Endothelial cell of umbilical vein (primary cell): ENCODE results near the gene KCNJ12. TPM values are rescaled to one million over a fixed set of nuclear protein-coding genes. Genes with fewer than 3 reads are reported as not detected.

Source experiments
- BruUV-seq: library from RNA; stranded (reverse); fragments of 400-500 nt; replicated peaks from 2 replicates; lab custom pipeline; 2021; lab: Mats Ljungman, UMichigan
- CTCF ChIA-PET: fragments of 300-600, 350-600 bp; sonication (Branson Sonifier 250); formaldehyde crosslinking; loops from one replicate; lab custom pipeline; 2021; ENCODE audit warnings: antibody characterized with exemption, inconsistent platforms; lab: Charles Lee
- POLR2A ChIA-PET: fragments of 300-600, 350-600 bp; sonication (Branson Sonifier 250); formaldehyde crosslinking; loops from one replicate; lab custom pipeline; 2021; ENCODE audit warnings: antibody characterized with exemption, inconsistent platforms; lab: Charles Lee
- DNase-seq: peaks from one replicate; pipeline ENCODE4 v3.0.0-alpha.2; 2011; ENCODE audit warnings: low read depth, low spot score
- FAIRE-seq: peaks from 2 replicates; lab custom pipeline; 2011; peaks lifted over from hg19 to GRCh38; lab: Jason Lieb, UNC
- H2AFZ ChIP-seq: 2 replicates; pipeline ENCODE4 v1.6.0; 2012; ENCODE audit warnings: low read depth, low read length, control low read depth, inconsistent platforms
- H3K27ac ChIP-seq: 2 replicates; pipeline ENCODE4 v1.5.1; 2011; ENCODE audit warnings: low read depth, mild to moderate bottlenecking, control low read depth, low read length, moderate library complexity; ENCODE audit not compliant: insufficient read depth
- H3K27me3 ChIP-seq, 2 experiments: 2 replicates each; pipeline versions ENCODE4 v1.6.0 to v1.6.1; 2011; ENCODE audit warnings: low read length in 2 of 2, mixed read lengths in 1 of 2; ENCODE audit not compliant: control insufficient read depth in 2 of 2, insufficient read depth in 2 of 2
- H3K36me3 ChIP-seq, 2 experiments: 2 replicates in 1 of 2; 3 replicates in 1 of 2; pipeline ENCODE4 v1.5.1; 2011; ENCODE audit warnings: low read length in 2 of 2, mild to moderate bottlenecking in 1 of 2, moderate library complexity in 1 of 2; ENCODE audit not compliant: control insufficient read depth in 2 of 2, insufficient read depth in 2 of 2; ENCODE audit errors: extremely low read depth in 1 of 2
- H3K4me1 ChIP-seq: 3 replicates; pipeline ENCODE4 v1.5.1; 2011; ENCODE audit warnings: mild to moderate bottlenecking, low read length; ENCODE audit not compliant: control insufficient read depth, insufficient read depth; ENCODE audit errors: extremely low read depth
- H3K4me2 ChIP-seq: 2 replicates; pipeline ENCODE4 v1.6.1; 2011; ENCODE audit warnings: low read length, control low read depth, mixed read lengths; ENCODE audit not compliant: insufficient read depth
- H3K4me3 ChIP-seq, 3 experiments: fragments of 200-600 bp in 1 of 3; sonication (generic), shearing (Covaris generic) in 1 of 3; replicated peaks in 1 of 3; 2 replicates each; pipeline ENCODE4 v1.5.1; 2011 to 2016; ENCODE audit warnings: control low read depth in 3 of 3, low read length in 3 of 3, mild to moderate bottlenecking in 2 of 3, inconsistent platforms in 1 of 3, low read depth in 1 of 3, moderate library complexity in 1 of 3; ENCODE audit not compliant: insufficient read depth in 1 of 3
- H3K79me2 ChIP-seq: 2 replicates; pipeline ENCODE4 v1.6.0; 2012; ENCODE audit warnings: low read length, inconsistent platforms; ENCODE audit not compliant: control insufficient read depth, insufficient read depth
- H3K9ac ChIP-seq: replicated peaks from 2 replicates; pipeline ENCODE3; 2011; ENCODE audit warnings: low read length, control low read depth; ENCODE audit not compliant: insufficient read depth; ENCODE audit errors: extremely low read depth
- H3K9me1 ChIP-seq: replicated peaks from 3 replicates; pipeline ENCODE4 v1.6.0; 2011; ENCODE audit warnings: mild to moderate bottlenecking, low read length; ENCODE audit not compliant: control insufficient read depth, insufficient read depth; ENCODE audit errors: extremely low read depth
- H3K9me3 ChIP-seq: replicated peaks from 2 replicates; pipeline ENCODE4 v1.5.1; 2012; ENCODE audit warnings: low read length, inconsistent platforms; ENCODE audit not compliant: control insufficient read depth, insufficient read depth
- H4K20me1 ChIP-seq: replicated peaks from 2 replicates; pipeline ENCODE3; 2011; ENCODE audit warnings: mild to moderate bottlenecking, low read length; ENCODE audit not compliant: control insufficient read depth, insufficient read depth; ENCODE audit errors: extremely low read depth
- CTCF ChIP-seq, 2 donors: IDR thresholded peaks; 1 replicate in 1 of 2; 2 replicates in 1 of 2; pipeline ENCODE4 v1.5.1; 2011; ENCODE audit warnings: low read length in 2 of 2, mild to moderate bottlenecking in 2 of 2, moderate library complexity in 2 of 2, control low read depth in 1 of 2, inconsistent platforms in 1 of 2, low read depth in 1 of 2; ENCODE audit not compliant: insufficient read depth in 1 of 2; ENCODE audit errors: extremely low read depth in 1 of 2
- EZH2 ChIP-seq: IDR thresholded peaks from 2 replicates; pipeline ENCODE4 v1.6.1; 2012; ENCODE audit warnings: borderline replicate concordance, low read depth, mild to moderate bottlenecking, moderate library complexity, low read length, inconsistent platforms; ENCODE audit not compliant: severe bottlenecking
- FOS ChIP-seq: IDR thresholded peaks from 2 replicates; pipeline ENCODE4 v1.6.1; 2011; ENCODE audit warnings: mild to moderate bottlenecking, low read length, moderate library complexity, borderline replicate concordance; ENCODE audit not compliant: insufficient read depth
- GATA2 ChIP-seq: IDR thresholded peaks from 2 replicates; pipeline ENCODE4 v1.7.0; 2011; ENCODE audit warnings: low read depth, mild to moderate bottlenecking, moderate library complexity, mixed read lengths, low read length; ENCODE audit not compliant: insufficient read length, insufficient read depth
- JUN ChIP-seq: IDR thresholded peaks from 2 replicates; pipeline ENCODE4 v1.6.1; 2011; ENCODE audit warnings: borderline replicate concordance, low read depth; ENCODE audit not compliant: insufficient read length, insufficient read depth
- MAX ChIP-seq: IDR thresholded peaks from 2 replicates; pipeline ENCODE4 v1.6.1; 2011; ENCODE audit not compliant: insufficient read depth, insufficient read length
- MYC ChIP-seq: IDR thresholded peaks from one replicate; pipeline ENCODE4 v1.6.1; 2011; ENCODE audit warnings: mild to moderate bottlenecking, low read depth, low read length
- POLR2A ChIP-seq: IDR thresholded peaks from 2 replicates; pipeline ENCODE4 v1.6.1; 2012; ENCODE audit warnings: low read depth, mild to moderate bottlenecking, control low read depth, low read length
- POLR2AphosphoS5 ChIP-seq: IDR thresholded peaks from 2 replicates; pipeline ENCODE4 v1.6.1; 2012; ENCODE audit warnings: low read depth, mild to moderate bottlenecking, control low read depth, low read length, moderate library complexity; ENCODE audit not compliant: insufficient read depth
- dilution Hi-C: fragments of 300-500 bp; cut with MboI; formaldehyde crosslinking; loops from one replicate; pipeline ENCODE4 v1.15.0; 2019; ENCODE audit warnings: low sequenced_read_pairs; ENCODE audit not compliant: extremely low pct_ligation_motif_present
- intact Hi-C: fragments of 100-400 bp; cut with micrococcal nuclease; formaldehyde crosslinking; loops from one replicate; pipeline ENCODE4 v1.10.0; 2022
- polyA plus RNA-seq, 4 experiments: library from polyadenylated mRNA; depleted of rRNA in 3 of 4; stranded (reverse) in 3 of 4; unstranded in 1 of 4; fragments of >200 nt; gene quantifications; 2 replicates each; pipeline versions ENCODE4 v1.2.1 to v1.2.3, GENCODE V29; 2011 to 2012; ENCODE audit warnings: missing spikeins in 1 of 4
- total RNA-seq: library from RNA; stranded (reverse); gene quantifications from 2 replicates; pipeline ENCODE4 v1.2.3, GENCODE V29; 2021

The KCNJ12 gene
- total and polyA plus RNA-seq, 2 donors (not counting 3 experiments of a cell fraction or from before 2014, with no cell fraction given) = 0.19 to 0.44 TPM

- intact Hi-C loops = no loop called here
- Histone ChIP-seq H3K4me3 (no peak overlapping the region), H3K4me1 (peaks cover 2% of the 10 kb centered on the region), H3K27ac (no peak overlapping the region), H3K36me3 (no peaks in the 10 kb centered on the region), H2AFZ (no peak overlapping the region), H3K4me2 (no peak overlapping the region), H3K9me1 (no peaks in the 10 kb centered on the region), H4K20me1 (no peaks in the 10 kb centered on the region), H3K9ac (no peak overlapping the region), H3K79me2 (no peaks in the 10 kb centered on the region), H3K9me3 (no peaks in the 10 kb centered on the region), H3K27me3 (peaks cover 11% of the 10 kb centered on the region in 2 experiments)
- POLR2A ChIA-PET = no interaction called here
- BruUV-seq = no TSS peak
- TF ChIP-seq MAX (no peak), POLR2A (no peak), GATA2 (no peak), JUN (no peak), CTCF (IDR thresholded peaks at IDR 0.05; ENCODE audit: extremely low read depth in 1 of 2, insufficient read depth in 1 of 2, low read depth in 1 of 2, low read length in 2 of 2) (no peak), MYC (no peak), EZH2 (no peak), FOS (no peak), POLR2AphosphoS5 (no peak)
- CTCF ChIA-PET = interaction anchor here (1.4 to 10.9 kb wide), 2 partner anchors 12 to 51 kb away, joined by 3 to 316 read pairs; no protein-coding TSS in a partner anchor
- DNase-seq (no peak), FAIRE-seq (no peak)
- dilution Hi-C loops = no loop called here
Measured at GRCh38 chr17:21462237-21462636, 86.1 kb downstream of the KCNJ12 start.
